GM12878 (cell line): ENCODE data around the gene ORAI3. TPM values are rescaled to one million over a fixed set of nuclear protein-coding genes. Genes with fewer than 3 reads are reported as not detected.

Experiments used
- ATAC-seq: fragments of 200-7000 bp; cut with Tn5 transposase; 3 replicates; pipeline ENCODE4 v1.9.1; 2020; ENCODE audit warnings: mild to moderate bottlenecking, moderate library complexity
- BruUV-seq: library from RNA; stranded (reverse); fragments of 400-500 nt; replicated peaks from 2 replicates; lab custom pipeline; 2021; lab: Mats Ljungman, UMichigan
- CTCF ChIA-PET: fragments of 300-600 bp; sonication (Branson Sonifier 250); formaldehyde crosslinking; extraction: SDS; loops from one replicate; lab custom pipeline; 2021; ENCODE audit warnings: inconsistent platforms; lab: Yijun Ruan, JAX
- POLR2A ChIA-PET: fragments of 350-600 bp; formaldehyde crosslinking; extraction: SDS; loops from one replicate; lab custom pipeline; 2021; ENCODE audit warnings: inconsistent platforms; lab: Charles Lee
- RAD21 ChIA-PET: fragments of 300-600 bp; sonication (Branson Sonifier 250); formaldehyde crosslinking; loops from one replicate; lab custom pipeline; 2023; ENCODE audit warnings: antibody characterized with exemption; ENCODE audit not compliant: unreplicated experiment; lab: Charles Lee
- SMC1A ChIA-PET: fragments of 300-600 bp; sonication (Branson Sonifier 250); formaldehyde crosslinking; loops from one replicate; lab custom pipeline; 2023; ENCODE audit not compliant: unreplicated experiment, uncharacterized antibody; lab: Charles Lee
- DNase-seq: peaks from one replicate; pipeline ENCODE4 v3.0.0-alpha.2; 2011; ENCODE audit warnings: low read depth, low spot score
- FAIRE-seq: peaks from 3 replicates; lab custom pipeline; 2011; peaks lifted over from hg19 to GRCh38; lab: Jason Lieb, UNC
- H2AFZ ChIP-seq: 2 replicates; pipeline ENCODE4 v1.6.0; 2011; ENCODE audit warnings: low read depth, low read length, control low read depth; ENCODE audit not compliant: control insufficient read depth
- H3K27ac ChIP-seq: 2 replicates; pipeline ENCODE4 v1.5.1; 2011; ENCODE audit warnings: control low read depth; ENCODE audit not compliant: control insufficient read depth, insufficient read depth
- H3K27me3 ChIP-seq, 2 experiments: replicated peaks in 1 of 2; 2 replicates each; pipeline versions ENCODE4 v1.6.0 to v1.6.1; 2011; ENCODE audit warnings: low read length in 1 of 2; ENCODE audit not compliant: control insufficient read depth in 2 of 2, insufficient read depth in 2 of 2
- H3K36me3 ChIP-seq, 2 experiments: 2 replicates each; pipeline ENCODE4 v1.5.1; 2011; ENCODE audit warnings: low read length in 1 of 2; ENCODE audit not compliant: control insufficient read depth in 2 of 2, insufficient read depth in 2 of 2
- H3K4me1 ChIP-seq: 2 replicates; pipeline ENCODE4 v1.6.1; 2011; ENCODE audit warnings: mild to moderate bottlenecking, low read length, moderate library complexity, mixed read lengths; ENCODE audit not compliant: control insufficient read depth, insufficient read depth
- H3K4me2 ChIP-seq: 2 replicates; pipeline ENCODE4 v1.6.0; 2011; ENCODE audit warnings: control low read depth; ENCODE audit not compliant: control insufficient read depth, insufficient read depth
- H3K4me3 ChIP-seq: fragments of 200-600 bp; sonication (generic); 2 replicates; pipeline ENCODE4 v1.5.1; 2016
- H3K79me2 ChIP-seq: 2 replicates; pipeline ENCODE4 v1.6.0; 2011; ENCODE audit warnings: low read length; ENCODE audit not compliant: control insufficient read depth, insufficient read depth
- H3K9ac ChIP-seq: 2 replicates; pipeline ENCODE4 v1.8.0; 2011; ENCODE audit warnings: low read length, control low read depth, mixed read lengths; ENCODE audit not compliant: control insufficient read depth, insufficient read depth
- H3K9me3 ChIP-seq: replicated peaks from 3 replicates; pipeline ENCODE4 v1.5.1; 2011; ENCODE audit warnings: mild to moderate bottlenecking, low read length; ENCODE audit not compliant: control insufficient read depth, insufficient read depth
- H4K20me1 ChIP-seq: 2 replicates; pipeline ENCODE4 v1.6.0; 2011; ENCODE audit not compliant: control insufficient read depth, insufficient read depth
- CREB1 ChIP-seq: IDR thresholded peaks from 2 replicates; pipeline ENCODE4 v1.6.1; 2012; ENCODE audit warnings: low read depth, mild to moderate bottlenecking, inconsistent platforms
- IKZF1 ChIP-seq: fragments of 450-650 bp; conservative IDR thresholded peaks from 2 replicates; pipeline ENCODE4 v1.6.1; 2017; ENCODE audit warnings: antibody characterized with exemption, mild to moderate bottlenecking
- MTA2 ChIP-seq: fragments of 450-650 bp; IDR thresholded peaks from 2 replicates; pipeline ENCODE4 v1.6.1; 2016; ENCODE audit warnings: low read depth, mild to moderate bottlenecking, moderate library complexity
- POLR2AphosphoS5 ChIP-seq: IDR thresholded peaks from 2 replicates; pipeline ENCODE4 v1.6.1; 2011; ENCODE audit warnings: mild to moderate bottlenecking, low read length, inconsistent platforms
- TAF1 ChIP-seq: IDR thresholded peaks from 2 replicates; pipeline ENCODE4 v1.6.1; 2011; ENCODE audit warnings: mild to moderate bottlenecking, low read depth, low read length, borderline replicate concordance
- TCF7 ChIP-seq: IDR thresholded peaks from 2 replicates; pipeline ENCODE4 v1.6.1; 2014; ENCODE audit warnings: antibody characterized with exemption, borderline replicate concordance
- WGBS: methylation state at CpG from one replicate; pipeline ENCODE4 v1.1.6; 2016; ENCODE audit warnings: low lambda C conversion rate; ENCODE audit not compliant: insufficient replicate concordance, insufficient coverage; ENCODE audit errors: missing lambda C conversion rate; 5-methylcytosine and 5-hydroxymethylcytosine counted together
- in situ Hi-C: fragments of 300-500 bp; cut with MboI; formaldehyde crosslinking; loops from 9 replicates; pipeline ENCODE4 v1.14.3; 2018; ENCODE audit warnings: mixed read lengths
- intact Hi-C: fragments of 100-400 bp; cut with micrococcal nuclease; formaldehyde crosslinking; loops from one replicate; pipeline ENCODE4 v1.14.2; 2022; ENCODE audit not compliant: unreplicated experiment
- polyA plus RNA-seq, 11 experiments: library from polyadenylated mRNA; depleted of rRNA in 4 of 11; unstranded in 6 of 11; stranded (reverse) in 5 of 11; fragments of >200 nt; fragmentation: Nextera tagmentation in 4 of 11; fragmentation: Illumina TruSeq in 1 of 11; extraction: Ambion mirVana in 4 of 11; extraction: Trizol in 1 of 11; gene quantifications; 1 replicate in 1 of 11; 2 replicates in 10 of 11; pipeline versions ENCODE4 v1.2.1 to v1.2.3, GENCODE V29; 2011 to 2016; ENCODE audit warnings: inconsistent platforms in 2 of 11, missing spikeins in 2 of 11, low read depth in 1 of 11
- total RNA-seq, 4 experiments: library from RNA; depleted of rRNA in 3 of 4; stranded (reverse); fragments of >200 nt in 3 of 4; fragmentation: Illumina TruSeq in 1 of 4; extraction: Trizol in 1 of 4; gene quantifications; 2 replicates each; pipeline versions ENCODE4 v1.2.1 to v1.2.3, GENCODE V29; 2013 to 2021
- TF ChIP-seq, protein P1 (sequence below): fragments of 450-650 bp; IDR thresholded peaks from 2 replicates; pipeline ENCODE4 v1.6.1; 2017; ENCODE audit warnings: borderline replicate concordance

ORAI3 gene
- total and polyA plus RNA-seq, 10 of the 15 experiments (the other 5 are each of a cell fraction or from before 2014, with no cell fraction given), result 3.4 to 21.9 (median 16.2) TPM

DNA sequence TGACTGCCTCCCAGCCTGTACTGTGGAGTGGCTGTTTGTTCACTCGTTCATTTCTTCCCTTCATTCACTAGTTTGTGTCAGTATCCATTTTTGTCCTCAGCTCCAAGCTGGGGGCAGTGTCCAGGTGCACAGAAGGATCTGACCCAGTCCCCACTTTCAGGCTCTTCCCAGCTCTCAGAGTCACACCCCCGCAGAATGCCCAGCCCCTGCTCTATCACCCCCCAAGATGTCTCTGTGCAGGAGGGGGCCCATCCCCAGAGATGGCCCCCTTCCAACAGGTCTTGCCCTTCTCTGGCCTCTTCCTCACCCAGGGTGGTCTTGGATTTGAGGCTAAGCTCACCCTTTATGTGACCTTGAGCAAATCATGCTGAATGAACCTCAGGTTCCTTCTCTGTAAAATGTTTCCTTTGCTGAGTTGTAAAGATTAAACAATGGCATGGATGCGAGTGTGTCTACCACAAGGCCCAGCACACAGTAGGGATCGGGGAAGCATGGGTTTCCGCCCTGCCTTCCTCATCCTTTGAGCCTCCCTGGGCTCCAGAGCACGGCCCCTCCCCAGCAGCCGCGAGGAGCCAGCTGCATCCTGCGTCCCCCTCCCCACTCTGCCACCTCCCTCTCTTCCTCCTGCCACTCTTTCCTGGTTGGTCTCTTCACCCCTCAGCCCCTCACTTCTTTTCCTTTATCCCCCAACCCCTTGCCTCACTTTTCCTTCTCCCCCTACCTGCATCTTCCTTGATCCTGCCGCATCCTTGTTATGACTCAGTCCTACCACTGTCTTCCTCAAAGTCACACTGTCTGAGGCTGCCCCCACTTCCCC lies 22.7 kb upstream of the ORAI3 start (continued):
- no peak for TF ChIP-seq TCF7
- TF ChIP-seq, all 136 proteins: peak for 0

DNA sequence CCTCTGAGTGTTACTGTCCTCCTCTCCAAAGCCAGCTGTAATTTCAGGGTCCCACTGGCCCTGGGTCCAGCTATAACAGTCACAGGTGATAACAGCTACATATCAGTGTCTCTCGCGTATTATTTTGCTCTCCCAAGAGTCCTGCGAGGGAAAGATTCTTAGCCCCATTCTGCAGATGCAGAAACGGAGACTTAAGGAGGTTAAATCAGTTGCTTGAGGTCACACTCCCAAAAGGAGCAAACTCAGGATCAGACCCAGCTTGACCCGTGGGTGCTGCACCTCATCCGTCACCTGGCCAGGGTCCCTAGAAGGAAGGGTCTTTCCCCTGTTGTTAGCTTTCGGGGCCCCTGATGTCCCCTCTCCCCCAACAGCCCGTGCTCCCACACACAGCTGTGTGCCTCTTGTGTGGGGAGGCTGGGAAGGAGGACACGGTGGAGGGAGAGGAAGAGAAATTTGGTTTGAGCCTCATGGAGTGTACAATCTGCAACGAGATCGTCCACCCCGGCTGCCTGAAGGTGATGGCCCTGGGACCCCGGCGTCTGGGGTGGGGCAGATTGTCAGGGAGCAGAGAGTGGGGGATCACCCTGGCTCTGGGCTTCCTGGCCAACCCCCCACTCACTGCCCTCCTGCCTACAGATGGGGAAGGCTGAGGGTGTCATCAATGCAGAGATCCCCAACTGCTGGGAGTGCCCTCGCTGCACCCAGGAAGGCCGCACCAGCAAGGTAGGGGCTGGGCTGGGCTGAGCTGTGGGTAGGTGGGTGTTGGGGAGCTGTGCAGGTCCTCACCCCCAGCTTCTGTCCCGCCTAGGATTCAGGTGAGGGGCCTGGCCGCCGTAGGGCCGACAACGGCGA lies 21.7 kb upstream of the ORAI3 start:
- no peak for FAIRE-seq
- WGBS, result 92% methylated on average over 22 of the region's 22 CpGs
- CTCF ChIA-PET, result interaction anchor here (0.8 to 5.2 kb wide), 5 partner anchors 11 to 524 kb away, joined by 3 to 26 read pairs (median 4); no protein-coding TSS in a partner anchor

More for the DNA sequence above, 21.7 kb upstream of the ORAI3 start:
- POLR2A ChIA-PET, result interaction anchor here (0.6 kb wide), 1 partner anchor 45 kb away, joined by 3 read pairs; no protein-coding TSS in a partner anchor
- H3K4me1 ChIP-seq, result 0 out of 2 replicates have a peak, but pooled peaks cover 4% of the 10 kb centered on the region
- H3K9ac ChIP-seq, result no peak overlapping the region
- ATAC-seq, result no peak
- no peaks in the 10 kb centered on the region for H3K9me3 ChIP-seq
- H3K4me2 ChIP-seq, result no peak overlapping the region
- BruUV-seq, result no TSS peak
- H4K20me1 ChIP-seq, result no peaks in the 10 kb centered on the region
- in situ Hi-C loops (no loop called here), intact Hi-C loops (loop anchor here (10.0 kb wide), 2 partner anchors 232 to 272 kb away; partner anchors contain the start of genes FBRS, PRR14 and SRCAP)
- SMC1A ChIA-PET, result interaction anchor here (1.2 kb wide), 1 partner anchor 8 kb away, joined by 3 read pairs; no protein-coding TSS in a partner anchor
- no peaks in the 10 kb centered on the region for H3K27me3 ChIP-seq
- H2AFZ ChIP-seq, result no peak overlapping the region
- peaks cover 5% of the 10 kb centered on the region for H3K79me2 ChIP-seq
- TF ChIP-seq POLR2AphosphoS5, result no peak
- TF ChIP-seq MTA2, result no peak
- TF ChIP-seq CREB1, result no peak
- no peak for TF ChIP-seq IKZF1
- TF ChIP-seq, protein P1, sequence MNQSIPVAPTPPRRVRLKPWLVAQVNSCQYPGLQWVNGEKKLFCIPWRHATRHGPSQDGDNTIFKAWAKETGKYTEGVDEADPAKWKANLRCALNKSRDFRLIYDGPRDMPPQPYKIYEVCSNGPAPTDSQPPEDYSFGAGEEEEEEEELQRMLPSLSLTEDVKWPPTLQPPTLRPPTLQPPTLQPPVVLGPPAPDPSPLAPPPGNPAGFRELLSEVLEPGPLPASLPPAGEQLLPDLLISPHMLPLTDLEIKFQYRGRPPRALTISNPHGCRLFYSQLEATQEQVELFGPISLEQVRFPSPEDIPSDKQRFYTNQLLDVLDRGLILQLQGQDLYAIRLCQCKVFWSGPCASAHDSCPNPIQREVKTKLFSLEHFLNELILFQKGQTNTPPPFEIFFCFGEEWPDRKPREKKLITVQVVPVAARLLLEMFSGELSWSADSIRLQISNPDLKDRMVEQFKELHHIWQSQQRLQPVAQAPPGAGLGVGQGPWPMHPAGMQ, result no peak
- no peak for TF ChIP-seq TAF1
- TF ChIP-seq, all 136 proteins: peak for 0
- RAD21 ChIA-PET, result interaction anchor here (0.9 to 2.2 kb wide), 3 partner anchors 15 to 83 kb away, joined by 3 to 11 read pairs (median 3); no protein-coding TSS in a partner anchor
- DNase-seq, result no peak
- peaks cover 0 to 12% of the 10 kb centered on the region in 2 experiments for H3K36me3 ChIP-seq
- H3K4me3 ChIP-seq, result no peak overlapping the region
- H3K27ac ChIP-seq, result no peak overlapping the region
